Mesenchymal stem cell (in vitro differentiated cells and primary cell): ENCODE measurements around the gene TECR. TPM values are rescaled to one million over a fixed set of nuclear protein-coding genes. Genes with fewer than 3 reads are reported as not detected.
"Not testable (repeated sequence)": the region's sequence is repeated elsewhere in the genome, so short reads cannot be mapped to it uniquely, and the experiment has no call there.

Experiments used
- DNase-seq: peaks from one replicate; pipeline ENCODE4 v3.0.0-alpha.2; 2013
- H2AFZ ChIP-seq: one replicate; pipeline ENCODE4 v1.6.1; 2013; ENCODE audit warnings: low read depth, mild to moderate bottlenecking, control low read depth, inconsistent platforms, low read length, moderate library complexity
- H2AK5ac ChIP-seq: 2 replicates; pipeline ENCODE4 v1.6.1; 2013; ENCODE audit warnings: low read length, moderate library complexity, mild to moderate bottlenecking, inconsistent platforms; ENCODE audit not compliant: severe bottlenecking
- H2BK120ac ChIP-seq: one replicate; pipeline ENCODE4 v1.6.1; 2013; ENCODE audit warnings: low read depth, mild to moderate bottlenecking, inconsistent platforms, low read length, moderate library complexity
- H2BK12ac ChIP-seq, 2 experiments: one replicate each; pipeline ENCODE4 v1.6.1; 2013; ENCODE audit warnings: inconsistent platforms in 2 of 2, low read length in 2 of 2, mild to moderate bottlenecking in 2 of 2, moderate library complexity in 2 of 2, control low read depth in 1 of 2
- H2BK15ac ChIP-seq: one replicate; pipeline ENCODE4 v1.6.1; 2013; ENCODE audit warnings: mild to moderate bottlenecking, low read depth, inconsistent platforms; ENCODE audit not compliant: poor library complexity, severe bottlenecking
- H2BK5ac ChIP-seq: 2 replicates; pipeline ENCODE4 v1.6.1; 2013; ENCODE audit warnings: low read depth, mild to moderate bottlenecking, low read length, control low read depth, inconsistent platforms; ENCODE audit not compliant: poor library complexity, severe bottlenecking
- H3K14ac ChIP-seq, 2 experiments: one replicate each; pipeline ENCODE4 v1.6.1; 2013; ENCODE audit warnings: inconsistent platforms in 2 of 2, low read length in 2 of 2, control low read depth in 1 of 2, mild to moderate bottlenecking in 1 of 2, moderate library complexity in 1 of 2
- H3K18ac ChIP-seq, 2 experiments: one replicate each; pipeline ENCODE4 v1.6.1; 2013; ENCODE audit warnings: inconsistent platforms in 2 of 2, low read length in 2 of 2, control low read depth in 1 of 2, low read depth in 1 of 2, mild to moderate bottlenecking in 1 of 2
- H3K23ac ChIP-seq, 2 experiments: one replicate each; pipeline ENCODE4 v1.6.1; 2013; ENCODE audit warnings: inconsistent platforms in 2 of 2, low read length in 2 of 2, mild to moderate bottlenecking in 2 of 2, moderate library complexity in 2 of 2, control low read depth in 1 of 2
- H3K27ac ChIP-seq: 2 replicates; pipeline ENCODE4 v1.5.1; 2013; ENCODE audit warnings: mild to moderate bottlenecking, moderate library complexity, low read length, control low read depth, inconsistent platforms; ENCODE audit not compliant: poor library complexity, severe bottlenecking
- H3K27me3 ChIP-seq, 2 experiments: 2 replicates each; pipeline versions ENCODE4 v1.6.1 to v1.7.0; 2013; ENCODE audit warnings: low read length in 2 of 2, mild to moderate bottlenecking in 2 of 2, moderate library complexity in 2 of 2, control low read depth in 1 of 2, inconsistent platforms in 1 of 2; ENCODE audit not compliant: control insufficient read depth in 1 of 2, insufficient read depth in 1 of 2
- H3K36me3 ChIP-seq, 2 experiments: 2 replicates each; pipeline versions ENCODE4 v1.6.1 to v1.7.0; 2013; ENCODE audit warnings: low read length in 2 of 2, control low read depth in 1 of 2, inconsistent platforms in 1 of 2, low read depth in 1 of 2, mild to moderate bottlenecking in 1 of 2; ENCODE audit not compliant: insufficient read depth in 2 of 2, control insufficient read depth in 1 of 2
- H3K4ac ChIP-seq, 2 experiments: one replicate each; pipeline ENCODE4 v1.6.1; 2013; ENCODE audit warnings: inconsistent platforms in 2 of 2, low read length in 2 of 2, mild to moderate bottlenecking in 2 of 2, moderate library complexity in 2 of 2, control low read depth in 1 of 2, low read depth in 1 of 2
- H3K4me1 ChIP-seq: 2 replicates; pipeline ENCODE4 v1.6.1; 2013; ENCODE audit warnings: low read depth, low read length, control low read depth; ENCODE audit not compliant: control insufficient read depth, insufficient read depth
- H3K4me2 ChIP-seq: 2 replicates; pipeline ENCODE4 v1.6.1; 2013; ENCODE audit warnings: low read length, mild to moderate bottlenecking, inconsistent platforms; ENCODE audit not compliant: poor library complexity, severe bottlenecking
- H3K4me3 ChIP-seq, 2 experiments: 2 replicates each; pipeline versions ENCODE4 v1.5.1 to v1.7.0; 2013; ENCODE audit warnings: low read length in 2 of 2, mild to moderate bottlenecking in 2 of 2, control low read depth in 1 of 2, low read depth in 1 of 2; ENCODE audit not compliant: insufficient read depth in 1 of 2
- H3K79me1 ChIP-seq: replicated peaks from 2 replicates; pipeline ENCODE4 v1.6.1; 2013; ENCODE audit warnings: mild to moderate bottlenecking, control low read depth, low read length, inconsistent platforms; ENCODE audit not compliant: poor library complexity, severe bottlenecking
- H3K9ac ChIP-seq: 2 replicates; pipeline ENCODE4 v1.7.0; 2013; ENCODE audit warnings: mild to moderate bottlenecking, low read length, moderate library complexity
- H3K9me3 ChIP-seq: 2 replicates; pipeline ENCODE4 v1.7.0; 2013; ENCODE audit warnings: mild to moderate bottlenecking, low read length; ENCODE audit not compliant: control insufficient read depth
- H4K8ac ChIP-seq: one replicate; pipeline ENCODE4 v1.6.1; 2013; ENCODE audit warnings: inconsistent platforms, mild to moderate bottlenecking, low read length, moderate library complexity
- H4K91ac ChIP-seq: one replicate; pipeline ENCODE4 v1.6.1; 2013; ENCODE audit warnings: mild to moderate bottlenecking, low read length, inconsistent platforms
- WGBS: methylation state at CpG from one replicate; pipeline ENCODE4 v1.1.7; 2013; ENCODE audit warnings: mixed read lengths; 5-methylcytosine and 5-hydroxymethylcytosine counted together
- small RNA-seq: library from polyadenylated mRNA; stranded (forward); fragments of <200 nt; extraction: miRNeasy Mini kit (QIAGEN cat#:217004); gene quantifications from one replicate; pipeline ENCODE3, GENCODE V24; 2013; ENCODE audit warnings: low read depth

The TECR gene

GRCh38 chr19:14613399-14614098 is 84.2 kb downstream of the TECR start:
- not testable (repeated sequence) for H3K4ac ChIP-seq, H3K4me2 ChIP-seq, H3K79me1 ChIP-seq, H3K27me3 ChIP-seq, H3K4me1 ChIP-seq, H3K23ac ChIP-seq, H2AFZ ChIP-seq, H2BK15ac ChIP-seq, H4K8ac ChIP-seq, H2BK120ac ChIP-seq, H4K91ac ChIP-seq, H2BK12ac ChIP-seq, H3K14ac ChIP-seq, H3K27ac ChIP-seq, H3K9ac ChIP-seq, H2AK5ac ChIP-seq, H3K36me3 ChIP-seq, DNase-seq, H3K9me3 ChIP-seq, H3K4me3 ChIP-seq, H3K18ac ChIP-seq
- peak overlapping the region; percentile 53 for H2BK5ac ChIP-seq
- WGBS = 56% methylated on average over 12 of the region's 14 CpGs

- Histone ChIP-seq H3K23ac (no peak overlapping the region), H4K91ac (no peak overlapping the region), H2AK5ac (no peak overlapping the region), H2BK120ac (no peak overlapping the region), H3K27ac (no peak overlapping the region), H3K27me3 (no peaks in the 10 kb centered on the region), H2BK12ac (no peak overlapping the region), H2BK15ac (no peak overlapping the region), H3K4me1 (no peaks in the 10 kb centered on the region), H3K9ac (no peak overlapping the region), H3K4ac (no peak overlapping the region), H3K14ac (no peak overlapping the region), H3K4me3 (no peak overlapping the region), H4K8ac (no peak overlapping the region), H3K18ac (no peak overlapping the region), H2AFZ (no peak overlapping the region), H3K79me1 (no peaks in the 10 kb centered on the region), H3K9me3 (peaks cover 6% of the 10 kb centered on the region), H3K36me3 (no peaks in the 10 kb centered on the region), H2BK5ac (peak overlapping the region; percentile 53), H3K4me2 (no peak overlapping the region)
- no peak for DNase-seq
- WGBS = 78% methylated on average over 2 of the region's 4 CpGs
Measured at GRCh38 chr19:14614099-14614412, 84.7 kb downstream of the TECR start.

Small RNA genes within 50 kb of the gene (small RNA-seq; reads per million reads assigned to genes)
- not detected for gene RN7SL842P
- gene SNRPGP15 = not detected
